GM19023 (cell line): ENCODE data around the gene HSCB.
"Not testable (repeated sequence)": the region's sequence is repeated elsewhere in the genome, so short reads cannot be mapped to it uniquely, and the experiment has no call there.

Experiments used
- ATAC-seq: cut with Tn5 transposase; IDR thresholded peaks from one replicate; pipeline ENCODE4 v1.9.1; 2021; ENCODE audit warnings: mild to moderate bottlenecking, moderate library complexity; ENCODE audit not compliant: unreplicated experiment

HSCB gene

GRCh38 chr22:28737701-28738100 lies 4.1 kb upstream of the HSCB start:
- no peak for ATAC-seq

- ATAC-seq, result not testable (repeated sequence)
Measured at GRCh38 chr22:28738876-28739275, 3.0 kb upstream of the HSCB start.

GRCh38 chr22:28741200-28741784 lies 547 bp upstream of the HSCB start:
- ATAC-seq, result no peak

- no peak for ATAC-seq
Measured at GRCh38 chr22:28742562-28742962, 723 bp downstream of the HSCB start.

GRCh38 chr22:28743852-28744251 lies 2.0 kb downstream of the HSCB start:
- ATAC-seq, result no peak

- no peak for ATAC-seq
Measured at GRCh38 chr22:28750471-28750881, 8.6 kb downstream of the HSCB start.

GRCh38 chr22:28754512-28754911 lies 12.7 kb downstream of the HSCB start:
- not testable (repeated sequence) for ATAC-seq

GRCh38 chr22:28759861-28760560 lies 18.2 kb downstream of the HSCB start:
- no peak for ATAC-seq

- ATAC-seq, result no peak
Measured at GRCh38 chr22:28761449-28761755, 19.6 kb downstream of the HSCB start.

GRCh38 chr22:28762000-28762399 lies 20.2 kb downstream of the HSCB start:
- ATAC-seq, result not testable (repeated sequence)

- no peak for ATAC-seq
Measured at GRCh38 chr22:28766628-28767027, 24.8 kb downstream of the HSCB start.

- ATAC-seq, result no peak
Measured at GRCh38 chr22:28768701-28769393, 27.0 kb downstream of the HSCB start.

- no peak for ATAC-seq
Measured at GRCh38 chr22:28769394-28770085, 27.7 kb downstream of the HSCB start.

GRCh38 chr22:28771195-28771791 lies 29.5 kb downstream of the HSCB start:
- ATAC-seq, result no peak

GRCh38 chr22:28772633-28773460 lies 31.0 kb downstream of the HSCB start, which contains the start of gene CCDC117:
Gene CCDC117 (plus strand): TSS chr22:28772695. CDS start chr22:28772850, 155 bp downstream.
- peak; percentile 88 for ATAC-seq

- ATAC-seq, result peak; percentile 4
Measured at GRCh38 chr22:28773461-28773867, 31.6 kb downstream of the HSCB start.

GRCh38 chr22:28774378-28774777 lies 32.5 kb downstream of the HSCB start:
- ATAC-seq, result no peak

- no peak for ATAC-seq
Measured at GRCh38 chr22:28779833-28780232, 38.0 kb downstream of the HSCB start.

GRCh38 chr22:28780296-28780695 lies 38.5 kb downstream of the HSCB start:
- ATAC-seq, result no peak
